ENCODE data around the gene RIMBP2. TPM values are rescaled to one million over a fixed set of nuclear protein-coding genes. Genes with fewer than 3 reads are reported as not detected.
"Not testable (repeated sequence)": the region's sequence is repeated elsewhere in the genome, so short reads cannot be mapped to it uniquely, and the experiment has no call there.

The RIMBP2 gene
- total RNA-seq, 1 donor from 2014 or later, result 2.3 TPM

GRCh38 chr12:130706311-130706710 is 9.8 kb downstream of the RIMBP2 start:
- no peak for ATAC-seq

GRCh38 chr12:130705178-130705822 is 10.8 kb downstream of the RIMBP2 start:
- no peak for ATAC-seq

- ATAC-seq, result no peak
These were observed 11.5 kb downstream of the RIMBP2 start for GRCh38 chr12:130704606-130705005.

DNA sequence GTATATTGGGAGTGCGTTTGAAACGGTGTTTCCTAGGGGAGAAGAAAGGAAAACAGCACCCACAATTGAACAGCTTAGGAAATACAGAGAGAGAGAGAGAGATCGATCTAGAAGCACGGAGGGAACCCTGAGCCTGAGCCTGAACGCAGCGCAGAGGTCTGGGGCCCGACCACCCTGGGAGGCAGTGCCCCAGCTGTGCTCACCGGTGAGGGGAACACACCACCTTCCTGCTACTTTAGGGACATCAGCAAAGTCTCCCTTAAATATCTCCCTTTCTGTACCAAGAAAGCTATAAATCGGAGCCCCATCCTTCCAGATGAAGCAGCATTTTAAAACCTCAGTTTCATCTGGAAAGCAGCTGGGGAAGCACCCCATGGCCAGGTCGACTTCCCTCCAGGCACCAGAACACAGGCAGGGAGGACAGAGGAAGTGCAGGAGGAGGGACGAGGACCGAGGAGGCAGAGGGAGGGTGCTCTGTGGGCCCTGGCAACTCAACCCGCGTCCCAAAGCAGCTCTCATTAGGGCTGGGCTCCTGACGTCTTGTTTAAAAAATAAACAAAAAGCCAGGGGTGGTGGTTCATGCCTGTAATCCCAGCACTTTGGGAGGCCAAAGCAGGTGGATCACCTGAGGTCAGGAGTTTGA is 12.2 kb downstream of the RIMBP2 start:
- no peak for ATAC-seq

DNA sequence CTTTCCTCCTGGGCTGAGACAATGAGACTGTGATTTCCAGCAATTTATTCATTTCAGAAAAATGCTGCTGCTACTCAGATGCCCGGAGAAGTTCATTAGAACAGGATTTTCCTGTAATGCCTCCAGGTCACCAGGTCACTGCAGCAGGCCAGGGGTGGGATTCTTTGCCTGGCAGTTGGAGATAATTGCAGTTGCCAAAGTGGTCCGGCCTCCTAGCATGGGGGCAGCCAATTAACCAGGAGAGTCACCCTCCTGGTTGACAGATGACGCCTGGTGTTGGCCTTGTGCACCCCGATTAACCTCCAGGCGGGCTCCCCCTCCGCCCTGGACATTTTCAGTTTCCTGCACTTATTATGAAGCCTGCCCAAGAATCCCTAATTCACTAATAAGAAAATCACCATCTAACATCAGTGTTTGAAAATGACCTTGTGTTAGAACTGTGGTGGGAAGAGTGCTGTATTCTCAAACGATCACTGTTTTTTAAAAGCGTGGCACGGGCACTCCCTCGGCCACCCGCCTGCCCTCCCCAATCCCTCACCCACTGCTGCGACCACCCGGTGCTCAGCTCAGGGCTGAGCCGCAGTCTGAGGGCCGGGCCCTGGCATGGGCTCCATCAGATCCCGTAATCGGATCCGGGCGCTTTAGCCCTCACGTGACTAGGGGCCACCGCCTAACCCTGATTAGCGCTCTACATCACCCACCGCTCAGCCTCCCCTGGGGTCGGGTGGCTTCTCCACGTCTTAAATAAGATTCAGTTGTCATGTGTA is 12.9 kb downstream of the RIMBP2 start:
- ATAC-seq, result no peak

DNA sequence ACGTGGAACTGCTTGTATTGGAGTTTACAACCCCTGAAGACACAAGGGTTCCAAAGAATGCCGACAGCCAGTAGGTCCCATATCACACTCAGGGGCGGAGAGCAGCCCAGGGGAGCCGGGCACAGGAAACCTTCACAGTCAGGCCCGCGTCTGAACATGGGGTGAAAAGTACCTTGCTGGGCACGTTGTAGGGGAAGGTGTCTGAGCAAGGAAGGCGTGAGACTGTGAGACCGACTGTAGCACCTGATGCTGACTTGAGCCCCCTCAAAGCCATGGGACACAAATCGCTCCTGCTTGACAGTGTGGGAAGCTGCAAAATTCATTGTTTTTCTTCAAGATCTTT is 14.7 kb downstream of the RIMBP2 start:
- no peak for ATAC-seq

DNA sequence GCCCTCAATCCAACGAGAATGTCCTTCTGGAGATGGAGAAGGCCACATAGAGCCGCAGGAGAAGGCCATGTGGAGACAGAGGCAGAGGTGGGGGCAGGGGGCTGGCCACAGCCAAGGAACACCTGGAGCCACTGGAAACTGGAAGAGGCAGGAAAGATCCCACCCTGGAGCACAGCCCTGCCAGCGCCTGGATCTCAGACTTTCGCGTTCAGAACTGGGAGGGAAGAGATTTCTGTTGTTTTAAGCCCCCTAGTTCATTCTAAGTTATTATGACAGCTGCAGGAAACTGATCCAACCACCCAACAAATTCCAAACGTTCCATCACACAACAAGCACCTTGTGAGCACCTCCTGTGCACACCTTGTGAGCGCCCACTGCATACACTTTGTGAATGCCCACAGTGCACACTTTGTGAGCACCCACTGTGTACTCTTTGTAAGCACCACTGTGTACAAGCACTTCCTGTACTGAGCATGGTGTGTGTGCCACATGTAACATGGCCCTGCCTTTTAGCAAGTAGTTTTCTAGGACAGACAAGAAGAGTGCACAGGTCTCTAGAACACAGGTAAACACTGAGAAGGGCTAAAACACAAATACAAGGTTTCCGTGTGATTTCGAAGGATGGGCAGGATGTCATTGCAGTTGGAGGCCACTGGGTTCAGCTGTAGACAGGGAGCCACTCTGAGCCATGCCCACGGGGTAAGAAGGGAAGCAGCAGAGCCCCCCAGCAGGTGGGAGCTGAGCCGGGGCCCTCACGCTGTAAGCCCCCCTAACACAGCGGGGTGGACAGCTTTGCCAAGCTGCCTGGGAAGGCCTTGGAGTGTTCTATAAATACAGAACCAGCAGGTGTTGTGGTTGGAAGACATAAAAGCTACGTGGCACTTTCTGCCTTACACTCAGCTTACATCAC is 15.4 kb downstream of the RIMBP2 start:
- ATAC-seq, result no peak

GRCh38 chr12:130698106-130698505 is 18.0 kb downstream of the RIMBP2 start:
- ATAC-seq, result peak; percentile 78

DNA sequence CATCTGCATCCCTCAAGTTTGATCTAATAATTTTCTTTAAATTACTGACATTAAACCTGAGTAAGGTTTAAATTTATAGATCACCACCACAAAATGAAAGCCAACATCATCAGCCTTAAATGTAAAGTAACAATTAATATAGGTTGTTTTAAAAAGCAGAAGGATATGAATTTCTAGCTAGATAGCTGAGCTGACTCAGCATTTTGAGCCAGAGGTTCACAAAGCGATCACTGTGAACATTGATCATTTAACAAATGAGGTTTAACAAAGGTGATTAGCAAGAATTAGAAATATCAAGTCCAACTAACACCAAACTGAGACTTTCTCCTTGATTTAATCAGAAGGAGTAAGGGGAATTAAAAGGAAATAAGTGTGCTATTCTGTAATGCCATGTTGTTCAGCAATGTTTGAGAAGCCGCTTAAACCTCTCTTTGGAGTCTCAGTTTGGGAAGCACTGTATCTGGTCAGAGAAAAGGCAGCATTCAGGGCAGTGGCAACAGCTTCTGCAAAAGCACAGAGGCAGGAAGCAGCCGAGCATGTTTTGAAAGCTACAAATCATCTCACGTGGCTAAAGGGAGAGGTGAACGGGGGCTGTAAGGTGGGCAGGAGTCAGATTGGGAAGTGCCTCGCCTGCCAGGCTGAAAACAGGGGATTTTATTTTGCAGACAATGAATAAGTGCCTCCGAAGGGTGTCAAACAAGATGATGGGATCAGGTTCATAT is 19.6 kb downstream of the RIMBP2 start:
- no peak for ATAC-seq

DNA sequence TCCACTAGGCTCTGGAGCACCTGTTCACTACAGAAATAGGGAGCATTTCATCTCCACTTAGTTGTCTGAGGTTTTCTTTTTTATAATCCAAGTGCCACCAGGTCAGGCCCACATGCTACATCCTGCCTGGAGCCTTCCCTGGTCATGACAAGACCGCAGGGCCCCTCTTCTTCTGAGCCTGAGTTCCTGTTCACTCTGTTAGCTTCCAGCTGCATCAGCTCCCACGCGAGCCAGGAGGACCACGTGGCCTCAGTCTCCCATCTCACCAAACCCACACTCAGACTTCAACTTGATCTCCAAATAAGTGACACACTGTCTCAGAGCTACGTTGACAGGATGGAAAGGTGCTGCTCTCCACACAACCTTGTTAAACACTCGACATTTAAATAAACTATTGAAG is 21.0 kb downstream of the RIMBP2 start:
- ATAC-seq, result no peak

- ATAC-seq, result no peak
These were observed 26.4 kb downstream of the RIMBP2 start for GRCh38 chr12:130689408-130690405.

- ATAC-seq, result not testable (repeated sequence)
These were observed 27.1 kb downstream of the RIMBP2 start for GRCh38 chr12:130688999-130689398.

DNA sequence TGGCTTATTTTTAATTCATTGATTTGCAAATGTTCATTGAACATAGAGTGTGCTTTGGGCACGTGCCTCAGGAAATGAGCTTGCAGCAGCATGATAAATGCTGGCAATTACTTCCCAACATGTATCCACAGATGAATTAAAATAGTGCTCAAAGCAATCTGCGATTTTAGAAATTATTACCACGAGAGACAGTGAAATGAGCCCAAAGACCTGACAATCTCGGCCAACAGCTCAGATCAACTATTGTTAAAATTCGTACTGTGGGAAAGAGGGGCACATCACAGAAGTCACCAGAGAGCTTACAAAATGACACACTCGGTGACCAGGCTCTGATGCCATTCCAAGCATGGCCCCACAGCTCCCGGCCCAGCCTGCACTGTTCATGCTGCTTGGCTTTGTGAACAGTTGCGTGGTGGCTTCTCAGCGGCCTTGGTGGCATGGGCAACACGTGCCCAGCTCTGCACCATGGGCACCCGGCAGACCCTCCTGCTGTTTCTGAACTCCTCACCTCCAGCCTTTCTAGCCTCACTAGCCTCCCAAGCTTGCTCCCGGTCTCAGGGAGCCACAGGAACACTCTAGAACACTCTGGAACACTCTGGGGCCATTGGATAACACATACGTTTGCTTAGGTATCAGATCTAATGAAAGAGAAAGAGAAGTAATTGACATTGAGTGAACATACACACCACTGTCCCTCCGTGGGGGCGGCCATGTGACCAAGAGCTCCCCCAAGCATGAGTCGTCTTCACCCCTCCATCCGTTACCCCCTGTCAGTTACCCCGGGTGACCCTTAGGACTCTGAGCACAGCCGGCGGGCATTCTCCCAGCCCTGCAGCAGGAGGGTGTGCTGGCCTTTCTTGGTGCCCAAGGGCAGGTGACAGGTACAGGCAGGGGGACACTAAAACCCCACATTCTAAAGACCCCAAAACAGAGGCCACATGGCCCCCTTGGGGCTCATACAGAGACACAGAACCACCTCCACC is 28.0 kb downstream of the RIMBP2 start:
- no peak for ATAC-seq

DNA sequence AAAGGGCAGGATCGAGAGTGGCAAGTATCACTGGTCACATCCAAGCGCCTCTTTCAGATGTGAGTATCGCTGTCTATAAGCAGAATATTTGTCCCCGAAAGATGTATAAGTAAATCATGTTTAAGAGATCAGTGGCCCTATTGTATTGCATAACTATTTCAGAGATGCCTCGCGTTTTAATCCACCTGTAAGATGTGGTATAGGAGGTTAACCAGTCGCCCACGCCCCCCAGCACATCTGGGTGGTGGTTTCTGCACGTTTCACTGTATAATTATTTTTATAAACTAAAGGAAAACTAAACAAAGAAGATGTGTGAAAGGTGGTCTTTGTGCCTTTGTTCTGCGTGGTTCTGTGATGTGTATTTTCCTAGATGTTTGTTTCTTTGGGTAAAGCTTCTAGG is 28.9 kb downstream of the RIMBP2 start:
- no peak for ATAC-seq

GRCh38 chr12:130686511-130686991 is 29.5 kb downstream of the RIMBP2 start:
- ATAC-seq, result peak; percentile 36

GRCh38 chr12:130685850-130686249 is 30.2 kb downstream of the RIMBP2 start:
- ATAC-seq, result no peak

DNA sequence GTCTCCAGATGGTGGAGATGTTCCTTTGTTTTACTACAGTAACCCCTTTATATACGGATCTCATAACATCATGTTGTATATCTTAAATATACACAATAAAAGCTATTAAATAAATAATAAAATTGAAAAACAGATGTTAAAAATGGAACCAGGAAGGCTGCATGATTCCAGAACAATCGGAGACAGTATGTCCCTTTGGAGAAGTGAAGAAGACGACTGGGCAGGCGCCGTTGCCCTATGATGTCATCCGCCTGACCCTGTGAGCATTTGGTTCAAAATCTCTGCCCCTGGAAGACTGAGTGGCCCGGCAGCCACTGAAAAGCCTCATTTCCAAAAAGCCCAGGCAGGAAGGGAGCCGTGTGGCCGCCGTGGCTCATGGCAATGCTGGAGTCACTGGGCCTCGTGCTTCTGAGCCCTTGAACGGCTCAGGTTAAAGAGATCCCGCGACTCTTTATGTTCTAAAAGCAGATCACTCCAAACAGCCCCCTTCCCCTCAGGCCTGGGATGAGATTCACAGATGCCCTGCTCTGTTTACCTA is 30.8 kb downstream of the RIMBP2 start:
- no peak for ATAC-seq

- ATAC-seq, result no peak
These were observed 32.3 kb downstream of the RIMBP2 start for GRCh38 chr12:130683811-130684210.

DNA sequence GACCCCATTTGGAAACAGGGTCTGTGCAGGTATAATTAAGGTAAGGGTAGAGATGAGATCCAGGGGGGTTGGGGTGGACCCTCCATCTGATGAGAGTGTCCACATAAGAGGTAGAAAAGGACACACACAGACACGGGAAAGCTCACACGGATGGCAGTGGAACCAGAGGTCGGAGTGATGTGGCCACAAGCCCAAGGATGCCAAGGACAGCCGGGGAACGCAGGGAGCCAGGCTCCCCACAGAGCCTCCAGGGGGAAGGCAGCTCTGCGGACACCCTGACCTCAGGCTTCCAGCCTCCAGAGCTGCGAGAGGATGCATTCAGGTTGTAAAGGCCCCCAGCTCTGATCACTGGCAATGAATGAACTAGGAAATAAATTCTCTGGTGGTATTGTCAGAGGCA is 33.0 kb downstream of the RIMBP2 start:
- ATAC-seq, result no peak

All from esophagus mucosa (tissue), 1 donor.